ENCODE measurements around the gene OR51B6. TPM values are rescaled to one million over a fixed set of nuclear protein-coding genes. Genes with fewer than 3 reads are reported as not detected.
A peak's percentile ranks its signal among the peaks of the same experiment; 100 is the strongest.

OR51B6 gene
- total RNA-seq, 2 experiments from 2014 or later: not detected

GRCh38 chr11:5369789-5370188 lies 18.5 kb downstream of the OR51B6 start:
- peaks cover 9% of the 10 kb centered on the region for H3K27me3 Mint-ChIP-seq
- H3K4me1 Mint-ChIP-seq (ENCODE audit: low read depth): no peaks in the 10 kb centered on the region
- no peaks in the 10 kb centered on the region for H3K9me3 Mint-ChIP-seq
- ChIA-PET POLR2A (no interaction called here), CTCF (no interaction called here)
- H3K36me3 Mint-ChIP-seq: no peaks in the 10 kb centered on the region
- H3K4me3 Mint-ChIP-seq: no peak overlapping the region
- DNase-seq: no peak
- intact Hi-C loops (cut with micrococcal nuclease): no loop called here
- no peak overlapping the region for H3K27ac Mint-ChIP-seq

GRCh38 chr11:5380740-5381342 lies 29.5 kb downstream of the OR51B6 start:
- CTCF ChIA-PET: no interaction called here
- Mint-ChIP-seq H3K27me3 (no peaks in the 10 kb centered on the region), H3K4me3 (no peak overlapping the region), H3K9me3 (no peaks in the 10 kb centered on the region), H3K27ac (no peak overlapping the region), H3K36me3 (no peaks in the 10 kb centered on the region), H3K4me1 (ENCODE audit: low read depth) (no peaks in the 10 kb centered on the region)
- POLR2A ChIA-PET: no interaction called here
- DNase-seq: peak; percentile 40
- intact Hi-C loops (cut with micrococcal nuclease): loop anchor here (1.0 to 5.0 kb wide), 3 partner anchors 257 to 1194 kb away; partner anchors contain the start of gene OR51D1

- no peak for DNase-seq
- no peaks in the 10 kb centered on the region for H3K36me3 Mint-ChIP-seq
- intact Hi-C loops (cut with micrococcal nuclease): loop anchor here (5.0 kb wide), 2 partner anchors 746 to 1196 kb away; partner anchors contain the start of gene OR51D1
- no peaks in the 10 kb centered on the region for H3K9me3 Mint-ChIP-seq
- ChIA-PET POLR2A (no interaction called here), CTCF (no interaction called here)
- no peaks in the 10 kb centered on the region for H3K4me1 Mint-ChIP-seq (ENCODE audit: low read depth)
- H3K27ac Mint-ChIP-seq: no peak within 1 kb of the TSS
- H3K4me3 Mint-ChIP-seq: no peak within 1 kb of the TSS
- no peaks in the 10 kb centered on the region for H3K27me3 Mint-ChIP-seq
Measured at GRCh38 chr11:5383576-5383975, 32.3 kb downstream of the OR51B6 start, which contains the start of gene OR51M1. Gene OR51M1, plus strand, starts transcription at chr11:5383812. Its CDS starts 5,587 bp downstream, at chr11:5389399.

- no peaks in the 10 kb centered on the region for H3K9me3 Mint-ChIP-seq
- ChIA-PET CTCF (no interaction called here), POLR2A (no interaction called here)
- no peak overlapping the region for H3K27ac Mint-ChIP-seq
- H3K27me3 Mint-ChIP-seq: no peaks in the 10 kb centered on the region
- intact Hi-C loops (cut with micrococcal nuclease): loop anchor here (5.0 kb wide), 2 partner anchors 747 to 1197 kb away; partner anchors contain the start of gene OR51D1
- no peak for DNase-seq
- H3K4me3 Mint-ChIP-seq: no peak overlapping the region
- H3K4me1 Mint-ChIP-seq (ENCODE audit: low read depth): no peaks in the 10 kb centered on the region
- no peaks in the 10 kb centered on the region for H3K36me3 Mint-ChIP-seq
Measured at GRCh38 chr11:5384335-5384734, 33.0 kb downstream of the OR51B6 start.

- Mint-ChIP-seq H3K9me3 (no peaks in the 10 kb centered on the region), H3K4me3 (no peak overlapping the region), H3K4me1 (ENCODE audit: low read depth) (no peaks in the 10 kb centered on the region), H3K27me3 (no peaks in the 10 kb centered on the region), H3K36me3 (no peaks in the 10 kb centered on the region), H3K27ac (no peak overlapping the region)
- intact Hi-C loops (cut with micrococcal nuclease): no loop called here
- ChIA-PET POLR2A (no interaction called here), CTCF (interaction anchor here (0.6 kb wide), 1 partner anchor 222 kb away, joined by 4 read pairs; no protein-coding TSS in a partner anchor)
- no peak for DNase-seq
Measured at GRCh38 chr11:5390210-5390609, 38.9 kb downstream of the OR51B6 start.

- Mint-ChIP-seq H3K4me3 (no peak overlapping the region), H3K9me3 (no peaks in the 10 kb centered on the region), H3K27ac (no peak overlapping the region), H3K36me3 (no peaks in the 10 kb centered on the region), H3K27me3 (no peaks in the 10 kb centered on the region), H3K4me1 (ENCODE audit: low read depth) (no peaks in the 10 kb centered on the region)
- CTCF ChIA-PET: no interaction called here
- POLR2A ChIA-PET: no interaction called here
- intact Hi-C loops (cut with micrococcal nuclease): no loop called here
- no peak for DNase-seq
Measured at GRCh38 chr11:5394091-5394490, 42.8 kb downstream of the OR51B6 start.

GRCh38 chr11:5398936-5399335 lies 47.6 kb downstream of the OR51B6 start:
- Mint-ChIP-seq H3K36me3 (no peaks in the 10 kb centered on the region), H3K9me3 (peaks cover 2% of the 10 kb centered on the region), H3K4me1 (ENCODE audit: low read depth) (no peaks in the 10 kb centered on the region), H3K27me3 (peaks cover 7% of the 10 kb centered on the region), H3K27ac (no peak overlapping the region), H3K4me3 (no peak overlapping the region)
- ChIA-PET POLR2A (no interaction called here), CTCF (no interaction called here)
- DNase-seq: no peak
- intact Hi-C loops (cut with micrococcal nuclease): no loop called here

Other genes with a start within 250 kb of the OR51B6 start
- not detected for gene OR52A5, start 213.2 kb upstream of the OR51B6 start, total RNA-seq
- gene OR52A1, start 196.8 kb upstream of the OR51B6 start, total RNA-seq: not detected
- gene OR51V1, start 150.8 kb upstream of the OR51B6 start, total RNA-seq: not detected
- not detected for gene HBB, start 124.4 kb upstream of the OR51B6 start, total RNA-seq
- gene HBD, start 117.0 kb upstream of the OR51B6 start, total RNA-seq: not detected
- gene HBG1, start 101.7 kb upstream of the OR51B6 start, total RNA-seq: not detected
- not detected for gene HBG2, start 96.7 kb upstream of the OR51B6 start, total RNA-seq
- gene HBE1, start 81.6 kb upstream of the OR51B6 start, total RNA-seq: not detected
- gene OR51B4, start 49.6 kb upstream of the OR51B6 start, total RNA-seq: not detected
- gene OR51B2, start 27.2 kb upstream of the OR51B6 start, total RNA-seq: not detected
- gene OR51B5, start 8.0 kb upstream of the OR51B6 start, total RNA-seq: not detected
- not detected for gene OR51M1, start 32.3 kb downstream of the OR51B6 start, total RNA-seq
- not detected for gene OR51Q1, start 70.6 kb downstream of the OR51B6 start, total RNA-seq
- gene OR51I1, start 90.0 kb downstream of the OR51B6 start, total RNA-seq: not detected
- gene OR51I2, start 97.8 kb downstream of the OR51B6 start, total RNA-seq: not detected
- not detected for gene OR52D1, start 137.2 kb downstream of the OR51B6 start, total RNA-seq
- gene UBQLN3, start 158.4 kb downstream of the OR51B6 start, total RNA-seq: not detected
- under 1 TPM in 1 of 2 experiments, not detected in 1; 0.17 TPM for gene UBQLNL, start 165.2 kb downstream of the OR51B6 start, total RNA-seq
- not detected for gene OR52H1, start 197.0 kb downstream of the OR51B6 start, total RNA-seq
- not detected for gene OR52B6, start 229.4 kb downstream of the OR51B6 start, total RNA-seq
- gene TRIM6, start 245.1 kb downstream of the OR51B6 start, total RNA-seq: under 1 TPM; 0.74 to 0.97 TPM